Stimulated activated CD8-positive, alpha-beta memory T cell treated with anti-CD3 and anti-CD28 coated beads, Interleukin-15, amount 100 ng/mL, for 24 hours (primary cell): ENCODE data around the gene MYH9.

Experiments used
- DNase-seq: peaks from one replicate; pipeline ENCODE4 v3.0.0-alpha.2; 2020; ENCODE audit warnings: low read depth

MYH9 gene

GRCh38 chr22:36367479-36367878, 20.3 kb downstream of the MYH9 start:
- DNase-seq, result no peak

DNA sequence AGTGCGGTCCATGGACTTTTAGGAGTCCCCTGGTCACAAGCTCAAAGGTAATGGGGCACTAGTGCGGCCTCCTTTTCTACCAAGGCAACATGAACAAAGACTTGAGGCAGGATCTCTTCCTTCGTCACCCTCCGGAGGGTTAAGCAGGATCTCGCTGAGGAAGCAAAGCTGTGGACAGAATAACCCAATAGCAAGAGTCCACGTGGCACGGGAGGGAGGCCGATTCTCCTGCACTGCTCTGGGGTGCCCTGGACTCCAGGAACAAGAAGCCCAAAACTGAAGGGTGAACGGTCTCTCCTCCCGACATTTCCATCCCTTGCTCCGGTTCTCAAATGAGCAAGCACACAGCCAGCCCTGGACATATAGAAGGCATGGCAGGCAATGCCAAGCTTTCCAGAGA, 20.7 kb downstream of the MYH9 start:
- no peak for DNase-seq

DNA sequence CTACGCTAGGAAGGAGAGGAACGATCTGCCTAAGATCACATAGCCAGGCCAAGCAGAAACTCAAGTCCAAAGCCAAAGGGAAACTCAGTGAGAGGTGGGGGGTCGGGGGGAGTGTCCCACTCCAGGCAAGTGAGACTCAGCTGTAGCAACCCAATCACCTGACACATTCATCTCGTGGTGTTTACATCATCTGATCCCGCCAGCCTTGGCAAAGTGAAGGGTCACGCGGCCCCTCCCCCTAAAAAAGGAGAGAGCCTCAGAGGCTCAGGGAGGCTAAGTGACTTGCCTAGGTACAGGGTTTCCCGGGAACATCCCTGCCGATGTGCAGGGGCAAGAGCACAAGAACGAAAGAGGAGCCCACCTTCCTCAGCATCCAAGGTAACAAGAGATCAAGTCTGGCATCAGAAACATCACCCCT, 21.5 kb downstream of the MYH9 start:
- no peak for DNase-seq

- DNase-seq, result no peak
These were observed 22.8 kb downstream of the MYH9 start for GRCh38 chr22:36365020-36365411.

- DNase-seq, result no peak
These were observed 23.3 kb downstream of the MYH9 start for GRCh38 chr22:36364255-36365019.

- DNase-seq, result no peak
These were observed 24.3 kb downstream of the MYH9 start for GRCh38 chr22:36363349-36363981.

- no peak for DNase-seq
These were observed 24.8 kb downstream of the MYH9 start for GRCh38 chr22:36362932-36363331.

DNA sequence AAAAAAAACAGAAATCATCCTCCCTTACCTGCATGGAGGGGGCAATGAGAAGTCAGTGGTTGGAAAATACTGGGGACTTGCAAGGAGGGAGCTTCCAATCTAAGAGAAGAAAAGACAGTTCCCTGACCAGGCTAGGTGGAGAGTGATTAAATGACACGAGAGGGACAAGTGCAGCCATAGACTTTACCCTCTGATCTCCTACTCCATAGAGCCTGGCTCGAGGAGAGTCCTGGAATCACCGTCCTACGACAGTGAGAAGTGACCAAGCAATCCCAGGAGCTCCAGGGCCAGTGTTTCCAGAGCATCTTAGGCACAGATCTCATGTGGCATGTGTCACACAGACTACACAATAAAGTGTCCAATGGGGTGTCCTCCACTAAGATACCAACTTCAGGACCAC, 25.7 kb downstream of the MYH9 start:
- DNase-seq, result no peak

- DNase-seq, result no peak
These were observed 26.8 kb downstream of the MYH9 start for GRCh38 chr22:36360871-36361383.

GRCh38 chr22:36360011-36360410, 27.8 kb downstream of the MYH9 start:
- no peak for DNase-seq

- no peak for DNase-seq
These were observed 28.2 kb downstream of the MYH9 start for GRCh38 chr22:36359470-36359996.

DNA sequence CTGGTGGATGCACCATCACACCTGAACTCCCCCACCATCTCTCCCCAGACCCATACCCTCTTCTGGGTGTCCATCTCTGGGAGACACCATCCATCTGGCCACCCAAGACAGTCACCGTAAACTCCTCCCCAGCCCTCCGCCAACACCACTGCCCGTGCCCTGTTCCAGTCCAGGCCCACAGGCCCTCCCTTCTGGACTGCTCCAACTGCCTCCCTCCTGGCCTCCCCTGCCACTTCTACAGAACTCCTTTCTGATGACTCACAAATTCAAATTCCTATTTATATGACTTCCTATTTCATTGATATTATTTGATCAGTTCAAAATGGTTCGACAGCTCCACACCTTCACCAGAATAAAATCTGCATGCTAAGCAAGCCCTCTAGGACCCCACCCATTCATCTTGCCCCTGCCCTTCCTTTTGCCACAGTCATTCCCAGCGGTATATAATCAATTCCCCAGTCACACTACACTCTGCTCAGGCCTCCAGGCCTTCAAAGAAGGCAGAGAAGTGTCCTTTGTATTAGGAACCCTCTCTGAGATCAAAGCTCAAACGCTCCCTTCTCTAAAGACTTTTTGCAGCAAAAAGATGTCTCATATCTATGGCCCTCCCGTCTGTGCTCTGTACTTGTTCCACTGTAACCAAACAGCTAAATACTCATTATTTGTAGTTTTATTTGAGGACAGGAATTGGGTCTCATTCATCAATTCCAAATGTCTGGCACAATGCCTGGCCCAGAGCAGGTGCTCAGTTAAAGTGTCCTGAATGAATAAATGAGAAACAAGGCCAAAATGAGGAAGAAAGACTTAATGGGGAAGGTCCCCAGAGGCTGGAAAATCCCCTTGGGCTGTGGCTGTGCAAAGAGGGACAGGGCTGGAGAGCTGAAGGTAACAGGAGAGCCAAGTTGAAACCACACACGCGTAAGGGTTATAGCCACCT, 29.0 kb downstream of the MYH9 start:
- no peak for DNase-seq

DNA sequence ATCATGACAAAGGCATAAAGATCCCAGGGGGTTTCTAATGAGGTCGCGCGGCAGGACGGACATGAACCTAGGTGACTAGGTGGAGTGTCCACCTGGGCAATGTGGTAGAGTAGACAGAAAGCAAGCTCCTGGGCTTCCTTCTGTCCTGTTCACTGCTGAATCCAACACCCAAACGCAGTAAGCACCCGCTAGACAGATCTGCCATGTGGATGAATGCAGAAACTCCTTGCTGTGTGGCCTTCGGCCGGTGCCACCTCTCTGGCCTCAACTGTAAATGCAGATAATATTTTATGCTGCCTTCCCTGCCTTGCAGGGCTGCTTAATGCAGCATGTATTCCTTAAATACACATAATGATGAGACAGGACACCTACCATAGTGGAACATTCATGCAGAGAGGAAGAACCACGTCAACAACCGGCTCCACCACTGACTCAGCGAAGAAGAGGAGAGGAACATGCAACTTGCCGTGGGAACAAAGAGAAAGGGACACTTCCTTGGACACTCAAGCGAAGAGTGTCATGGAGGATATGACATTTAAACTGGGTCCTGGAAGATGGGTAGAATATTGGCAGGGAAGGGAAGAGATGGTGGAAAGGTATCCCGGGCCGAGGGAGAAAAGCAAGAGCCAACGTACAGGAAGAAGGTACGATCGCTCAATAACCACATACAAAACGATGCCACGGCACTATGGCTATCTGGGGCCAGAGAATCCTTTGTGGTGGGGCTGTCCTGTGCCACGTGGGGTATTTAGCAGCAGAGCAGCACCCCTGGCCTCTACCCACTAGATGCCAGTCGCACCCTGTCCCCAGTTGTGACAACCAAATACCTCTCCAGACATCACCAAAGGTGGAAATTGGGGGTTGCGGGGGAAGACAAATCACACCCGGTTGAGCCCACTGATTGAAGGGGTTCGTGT, 30.8 kb downstream of the MYH9 start:
- DNase-seq, result no peak

GRCh38 chr22:36355894-36356293, 31.9 kb downstream of the MYH9 start:
- no peak for DNase-seq

GRCh38 chr22:36355362-36355761, 32.4 kb downstream of the MYH9 start:
- no peak for DNase-seq

DNA sequence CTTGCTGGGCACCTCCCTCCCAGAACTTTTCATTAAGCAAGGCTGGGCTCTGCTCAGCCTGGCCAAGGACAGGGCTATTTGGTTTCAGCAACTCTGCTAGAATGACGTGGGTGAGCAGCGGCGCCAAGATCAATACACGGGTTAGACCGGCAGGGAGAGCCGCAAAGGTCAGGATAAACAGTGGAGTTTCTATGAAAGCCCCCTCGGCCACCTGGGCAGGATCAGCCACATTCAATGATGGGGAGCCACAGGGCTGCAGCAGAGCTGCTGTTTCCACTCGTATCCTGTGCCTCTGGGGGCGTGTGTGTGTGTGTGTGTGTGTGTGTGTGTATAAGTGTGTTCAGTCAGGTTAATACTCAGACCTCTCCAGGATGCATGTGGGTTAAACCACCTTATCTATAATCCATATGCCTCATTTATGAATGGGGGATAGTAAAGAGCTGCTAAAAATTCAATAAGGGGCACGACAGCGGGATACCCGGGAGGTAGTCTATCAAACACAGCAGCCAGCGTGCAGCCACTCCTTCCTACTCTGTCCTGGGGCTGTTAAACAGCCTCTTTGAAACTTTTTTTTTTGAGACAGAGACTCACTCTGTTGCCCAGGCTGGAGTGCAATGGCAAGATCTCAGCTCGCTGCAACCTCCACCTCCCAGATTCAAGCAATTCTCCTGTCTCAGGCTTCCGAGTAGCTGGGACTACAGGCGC, 34.8 kb downstream of the MYH9 start:
- DNase-seq, result no peak

DNA sequence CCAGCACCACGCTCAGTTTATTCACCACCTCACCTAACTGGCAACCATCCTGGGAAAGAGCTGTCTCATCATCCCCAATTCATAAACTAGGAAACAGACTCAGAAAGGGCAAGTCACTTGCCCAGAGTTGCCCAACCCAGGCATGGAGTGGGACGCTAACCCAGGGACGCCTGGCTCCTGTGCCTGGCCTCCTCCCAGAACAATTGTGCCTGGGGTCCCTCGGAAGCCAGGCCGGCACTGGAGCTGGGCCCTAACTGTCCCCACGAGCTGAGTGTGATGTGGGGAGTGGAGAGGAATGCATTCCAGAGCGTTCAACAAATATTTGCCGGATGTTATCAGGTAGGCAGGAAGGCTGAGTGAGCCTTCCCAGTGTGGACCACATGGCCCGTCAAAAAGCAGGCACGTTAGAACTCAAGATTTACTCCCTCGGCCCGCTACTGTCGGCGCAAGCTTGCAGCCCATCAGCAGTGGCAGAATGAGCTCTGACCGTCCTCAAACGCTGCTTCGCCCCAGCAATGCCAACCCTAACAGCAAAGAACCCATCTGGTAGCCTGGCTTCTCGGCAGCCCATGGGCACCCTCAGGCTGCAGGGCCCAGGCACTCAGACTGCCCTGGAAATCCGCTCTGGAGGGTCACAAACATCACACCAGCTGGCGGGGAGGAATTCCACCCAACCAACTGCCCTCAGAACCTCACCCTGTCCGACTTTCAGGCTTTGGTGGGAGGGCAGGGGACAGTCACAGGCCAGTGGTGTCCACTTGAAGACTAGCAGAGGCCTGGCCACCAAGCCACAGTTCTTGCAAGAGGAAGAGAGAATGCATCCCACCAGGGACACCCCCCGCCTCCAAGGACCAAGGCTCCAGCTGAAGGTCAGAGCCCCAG, 35.6 kb downstream of the MYH9 start:
- no peak for DNase-seq

GRCh38 chr22:36350751-36351594, 36.8 kb downstream of the MYH9 start:
- no peak for DNase-seq

- no peak for DNase-seq
These were observed 38.0 kb downstream of the MYH9 start for GRCh38 chr22:36349726-36350125.
